A549 (cell line): Measurements from ENCODE around the gene PLD1.

Source experiments
- POLR2A ChIP-seq: IDR thresholded peaks from 2 replicates; pipeline ENCODE4 v1.6.1; 2012; ENCODE audit warnings: mild to moderate bottlenecking, low read length
- POLR2AphosphoS2 ChIP-seq: conservative IDR thresholded peaks from 2 replicates; pipeline ENCODE4 v1.6.1; 2012; ENCODE audit warnings: low read length, improper control_type of control experiment, inconsistent platforms
- TF ChIP-seq, protein P1 (sequence below): fragments of >200 bp; sonication (Bioruptor Twin); formaldehyde crosslinking; IDR thresholded peaks from 3 replicates; pipeline ENCODE4 v1.5.1; 2016

DNA sequence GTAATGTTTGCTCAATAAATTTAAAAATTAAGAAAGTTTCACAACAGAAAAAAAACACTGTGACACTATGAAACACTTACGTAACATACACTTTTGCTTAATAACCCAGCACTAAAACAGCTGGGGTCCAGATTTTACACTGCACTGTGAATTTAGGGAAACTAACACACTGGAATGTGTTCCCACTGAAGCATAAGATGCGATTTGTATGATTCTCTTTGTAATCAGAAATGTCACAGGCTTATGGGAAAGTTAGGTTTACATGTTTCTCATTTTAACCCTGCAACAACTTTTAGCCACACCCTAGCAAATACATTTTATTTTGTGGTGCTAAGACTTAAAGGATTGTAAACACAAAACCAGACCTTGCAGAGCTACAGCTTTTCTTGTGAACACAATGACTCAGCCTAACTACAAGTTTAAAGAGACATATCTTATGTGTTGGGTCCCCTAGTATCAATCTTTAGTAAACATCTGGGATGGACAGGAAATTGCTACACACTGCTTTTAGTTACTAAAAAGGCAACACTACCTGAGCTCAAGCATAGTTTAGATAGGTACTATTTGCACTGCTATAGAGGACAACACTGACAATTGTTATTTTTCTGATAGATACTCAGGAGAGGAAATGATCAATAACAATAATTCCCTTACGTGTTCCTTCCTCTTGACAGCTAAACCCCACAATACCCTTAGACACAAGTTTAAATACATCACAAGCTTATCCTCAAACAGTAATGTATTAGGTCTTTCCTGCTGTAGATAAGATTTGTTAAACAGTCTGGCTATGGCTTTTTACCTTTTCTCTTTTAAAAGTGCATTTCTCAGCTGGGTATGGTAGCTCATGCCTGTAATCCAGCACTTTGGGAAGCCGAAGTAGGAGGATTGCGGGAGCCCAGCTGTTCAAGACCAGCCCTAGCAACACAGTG lies 3.8 kb downstream of the PLD1 start:
- no peak for TF ChIP-seq POLR2AphosphoS2
- TF ChIP-seq, protein P1, sequence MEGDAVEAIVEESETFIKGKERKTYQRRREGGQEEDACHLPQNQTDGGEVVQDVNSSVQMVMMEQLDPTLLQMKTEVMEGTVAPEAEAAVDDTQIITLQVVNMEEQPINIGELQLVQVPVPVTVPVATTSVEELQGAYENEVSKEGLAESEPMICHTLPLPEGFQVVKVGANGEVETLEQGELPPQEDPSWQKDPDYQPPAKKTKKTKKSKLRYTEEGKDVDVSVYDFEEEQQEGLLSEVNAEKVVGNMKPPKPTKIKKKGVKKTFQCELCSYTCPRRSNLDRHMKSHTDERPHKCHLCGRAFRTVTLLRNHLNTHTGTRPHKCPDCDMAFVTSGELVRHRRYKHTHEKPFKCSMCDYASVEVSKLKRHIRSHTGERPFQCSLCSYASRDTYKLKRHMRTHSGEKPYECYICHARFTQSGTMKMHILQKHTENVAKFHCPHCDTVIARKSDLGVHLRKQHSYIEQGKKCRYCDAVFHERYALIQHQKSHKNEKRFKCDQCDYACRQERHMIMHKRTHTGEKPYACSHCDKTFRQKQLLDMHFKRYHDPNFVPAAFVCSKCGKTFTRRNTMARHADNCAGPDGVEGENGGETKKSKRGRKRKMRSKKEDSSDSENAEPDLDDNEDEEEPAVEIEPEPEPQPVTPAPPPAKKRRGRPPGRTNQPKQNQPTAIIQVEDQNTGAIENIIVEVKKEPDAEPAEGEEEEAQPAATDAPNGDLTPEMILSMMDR = no peak
- no peak for TF ChIP-seq POLR2A
